Globus pallidus (tissue), 1 donor: ENCODE measurements around the gene VANGL1.
"Not testable (repeated sequence)": the region's sequence is repeated elsewhere in the genome, so short reads cannot be mapped to it uniquely, and the experiment has no call there.

ENCODE experiments used
- DNase-seq: peaks from one replicate; pipeline ENCODE4 v3.0.0-alpha.2; 2015; ENCODE audit warnings: low spot score

The VANGL1 gene

GRCh38 chr1:115641762-115642167 lies at the start of gene VANGL1:
TSS of gene VANGL1 (plus strand) at chr1:115641970. CDS start at chr1:115651414, 9,444 bp downstream.
- no peak for DNase-seq

- no peak for DNase-seq
These were observed 49.5 kb upstream of the VANGL1 start for GRCh38 chr1:115592264-115592663.

GRCh38 chr1:115593365-115594259 lies 48.2 kb upstream of the VANGL1 start:
- no peak for DNase-seq

DNA sequence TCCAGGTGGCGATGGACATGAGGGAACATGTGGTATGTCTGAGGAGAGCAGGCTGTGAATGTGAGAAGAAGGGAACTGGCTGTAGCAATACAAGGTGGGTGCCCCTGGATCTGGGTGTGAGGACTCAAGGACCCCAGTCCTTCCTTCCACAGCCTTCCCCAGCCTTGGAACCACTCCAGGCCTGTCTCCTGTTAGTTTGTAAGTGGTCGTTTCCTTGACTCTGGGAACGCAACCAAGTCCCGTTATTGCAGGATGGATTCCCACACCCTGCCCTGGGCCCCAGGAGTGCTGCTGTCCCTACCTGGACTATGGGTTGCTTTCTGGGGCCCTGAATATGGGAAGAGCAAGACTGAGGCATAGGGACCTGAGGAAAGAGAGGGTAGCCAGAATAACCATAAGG lies 47.2 kb upstream of the VANGL1 start:
- no peak for DNase-seq

DNA sequence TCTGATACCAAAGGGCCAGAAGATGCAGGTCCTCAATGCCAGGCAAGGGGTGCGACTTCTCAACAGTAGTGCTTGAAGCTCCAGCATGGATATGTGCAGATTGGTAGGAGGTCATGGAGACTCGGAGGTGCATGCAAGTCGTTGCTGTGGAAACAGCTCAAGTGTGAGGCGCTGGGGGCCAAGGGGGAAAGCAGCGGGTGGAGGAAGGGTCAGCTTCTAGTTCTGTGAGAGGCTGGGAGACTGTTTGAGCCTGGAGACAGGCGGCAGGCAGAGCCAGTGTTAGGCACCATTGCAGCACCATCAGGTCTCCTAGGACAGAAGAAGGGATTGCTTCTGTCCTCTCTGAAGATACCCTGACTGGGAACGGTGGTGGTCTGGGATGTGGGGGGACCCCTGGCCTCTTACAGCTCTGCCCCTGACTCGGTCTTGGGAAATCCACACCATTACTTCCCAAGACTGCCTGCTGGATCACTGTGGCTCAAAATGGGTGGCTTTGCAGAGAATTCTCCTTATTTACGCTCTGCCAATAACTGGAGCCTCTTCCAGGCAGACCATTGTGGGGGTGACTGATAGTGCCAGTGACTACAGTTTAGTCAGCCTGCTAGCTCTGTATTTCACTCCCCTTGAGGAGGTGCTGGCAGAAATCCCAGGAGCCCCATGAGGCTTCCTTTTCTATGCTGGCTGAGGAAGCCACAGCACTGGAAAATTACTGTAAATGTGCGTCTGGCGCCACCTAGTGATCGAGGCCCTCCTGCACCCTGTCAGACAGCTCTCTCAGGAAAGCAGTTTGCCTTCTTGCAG lies 46.3 kb upstream of the VANGL1 start:
- peak; percentile 76 for DNase-seq

DNA sequence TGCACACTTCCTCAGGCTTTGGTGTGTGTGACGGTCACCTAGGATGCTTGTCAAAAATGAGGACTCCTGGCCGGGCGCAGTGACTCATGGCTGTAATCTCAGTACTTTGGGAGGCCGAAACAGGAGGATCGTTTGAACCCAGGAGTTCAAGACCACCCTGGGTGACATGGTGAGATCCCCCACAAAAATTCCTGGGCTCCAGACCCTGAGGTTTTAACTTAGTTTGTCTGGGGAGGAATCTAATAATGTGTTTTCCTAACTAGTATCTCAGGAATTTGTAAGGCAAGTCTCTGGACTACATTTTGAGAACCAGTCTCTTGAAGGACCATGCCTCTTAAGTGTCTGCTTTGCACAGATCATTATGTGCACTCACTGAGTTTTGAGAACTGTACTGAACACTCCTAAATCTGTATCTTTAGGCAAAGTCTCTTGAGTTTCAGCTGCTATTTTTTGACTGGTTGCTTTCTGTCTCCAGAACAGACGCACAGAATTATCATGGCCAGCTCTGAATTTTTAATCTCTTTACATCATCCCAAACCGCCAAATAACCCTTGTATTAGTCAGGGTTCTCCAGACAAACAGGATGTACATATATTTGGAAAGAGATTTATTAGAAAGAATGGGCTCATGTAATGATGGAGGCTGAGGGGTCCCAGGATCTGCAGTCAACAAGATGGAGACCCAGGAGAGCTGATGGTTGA lies 45.5 kb upstream of the VANGL1 start:
- DNase-seq, result no peak

GRCh38 chr1:115604508-115604907 lies 37.3 kb upstream of the VANGL1 start:
- no peak for DNase-seq

- no peak for DNase-seq
These were observed 35.5 kb upstream of the VANGL1 start for GRCh38 chr1:115606305-115606704.

DNA sequence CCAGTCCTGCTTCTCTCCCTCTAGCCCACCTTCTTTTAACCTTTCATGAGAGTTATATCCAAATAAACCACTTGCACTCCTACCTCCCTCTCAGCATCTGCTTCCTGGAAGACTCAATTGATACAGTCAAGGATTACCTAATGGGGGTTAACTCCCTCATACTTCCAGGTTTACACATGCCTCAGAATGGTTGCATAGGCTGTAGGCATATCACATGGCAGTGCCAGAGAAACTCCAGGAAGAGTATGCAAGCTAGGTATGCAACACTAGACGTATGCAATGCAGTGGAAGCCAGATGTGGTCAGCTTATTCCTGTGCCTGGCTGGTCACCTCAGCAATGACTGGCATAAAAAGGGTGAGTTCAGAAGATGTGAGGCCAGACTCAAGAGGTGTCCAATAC lies 32.7 kb upstream of the VANGL1 start:
- DNase-seq, result no peak

- no peak for DNase-seq
These were observed 28.0 kb upstream of the VANGL1 start for GRCh38 chr1:115613767-115614166.

GRCh38 chr1:115620453-115620852 lies 21.3 kb upstream of the VANGL1 start:
- no peak for DNase-seq

DNA sequence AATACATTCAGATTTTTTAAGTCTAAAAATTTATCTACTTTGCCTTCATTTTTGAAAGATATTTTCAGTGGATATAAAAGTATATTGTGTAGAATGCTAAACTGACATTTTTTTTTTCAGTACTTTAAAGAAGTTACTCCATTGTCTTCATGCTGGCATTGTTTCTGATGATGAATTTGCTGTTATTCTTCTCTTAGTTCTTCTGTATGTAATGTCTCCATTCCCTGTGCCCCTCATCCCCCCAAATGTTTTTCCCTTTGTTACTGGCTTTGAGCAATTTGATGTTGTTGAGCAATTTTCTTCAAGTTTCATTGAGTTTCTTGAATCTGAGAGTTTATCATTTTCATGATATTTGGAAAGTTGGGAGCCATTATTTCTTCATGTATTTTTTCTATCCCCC lies 20.8 kb upstream of the VANGL1 start:
- DNase-seq, result no peak

DNA sequence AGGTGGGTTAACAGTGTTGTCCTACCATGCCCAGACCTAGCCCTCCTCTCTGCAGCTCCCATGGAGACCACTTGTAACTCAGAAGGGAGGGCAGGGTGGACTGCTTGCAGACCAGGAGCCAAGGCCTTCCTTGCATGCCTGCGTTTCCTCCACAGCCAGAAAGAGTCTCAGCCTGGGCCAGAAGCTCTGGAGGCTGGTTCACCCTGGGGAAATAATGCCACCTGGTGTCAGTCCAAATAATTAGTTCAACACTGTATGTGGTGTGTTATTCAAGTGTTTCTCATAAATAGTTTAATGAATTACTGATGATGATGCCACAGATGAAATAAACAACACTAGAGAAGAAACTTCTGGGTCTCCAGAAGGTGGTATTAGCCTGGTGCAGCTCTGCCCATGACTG lies 16.9 kb upstream of the VANGL1 start:
- no peak for DNase-seq

- no peak for DNase-seq
These were observed 11.4 kb upstream of the VANGL1 start for GRCh38 chr1:115630342-115630741.

DNA sequence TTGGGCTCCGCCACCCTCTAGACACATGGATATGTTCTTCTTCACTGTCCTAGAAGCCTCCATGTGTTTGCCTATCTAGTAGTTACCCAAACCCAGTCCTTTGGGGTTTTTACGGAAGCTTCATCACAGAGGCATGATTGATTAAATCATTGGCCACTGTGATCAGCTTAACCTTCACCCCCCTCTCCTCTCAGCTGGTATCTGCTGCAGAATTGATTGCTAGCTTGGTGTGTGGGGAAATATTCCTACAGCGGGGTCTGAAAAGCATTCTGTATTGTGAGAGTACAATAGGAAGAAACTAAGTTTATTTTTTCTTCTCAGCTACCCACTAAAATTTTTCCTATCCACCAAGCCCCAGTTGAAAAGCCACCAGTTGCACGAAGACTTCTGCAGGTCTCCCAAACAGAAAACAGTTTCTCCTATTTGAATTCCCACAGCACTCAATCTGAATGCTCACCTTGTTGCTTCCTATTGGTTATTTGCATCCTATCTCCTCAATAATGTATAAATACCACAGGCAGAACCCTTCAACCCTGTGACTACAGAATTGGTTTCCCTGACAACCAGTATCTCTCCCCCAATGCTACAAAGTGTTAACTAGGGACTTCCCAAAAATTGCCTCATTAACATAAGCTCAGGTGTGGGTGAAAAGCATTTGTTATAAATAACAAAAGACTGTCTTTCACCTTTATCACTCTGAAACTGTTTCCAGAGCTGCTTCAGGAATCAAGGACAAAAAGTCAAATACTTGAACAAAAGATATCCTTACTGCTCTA lies 9.3 kb upstream of the VANGL1 start:
- DNase-seq, result no peak

DNA sequence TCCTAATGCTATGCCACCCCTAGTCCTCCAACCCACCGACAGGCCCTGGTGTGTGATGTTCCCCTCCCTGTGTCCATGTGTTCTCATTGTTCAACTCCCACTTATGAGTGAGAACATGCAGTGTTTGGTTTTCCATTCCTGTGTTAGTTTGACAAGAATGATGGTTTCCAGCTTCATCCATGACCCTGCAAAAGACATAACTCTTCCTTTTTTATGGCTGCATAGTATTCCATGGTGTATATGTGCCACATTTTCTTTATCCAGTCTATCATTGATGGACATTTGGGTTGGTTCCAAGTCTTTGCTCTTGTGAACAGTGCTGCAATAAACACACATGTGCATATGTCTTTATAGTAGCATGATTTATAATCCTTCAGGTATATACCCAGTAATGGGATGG lies 8.2 kb upstream of the VANGL1 start:
- DNase-seq, result not testable (repeated sequence)

- DNase-seq, result not testable (repeated sequence)
These were observed 4.5 kb upstream of the VANGL1 start for GRCh38 chr1:115637247-115637646.

GRCh38 chr1:115640384-115640783 lies 1.4 kb upstream of the VANGL1 start:
- DNase-seq, result no peak

DNA sequence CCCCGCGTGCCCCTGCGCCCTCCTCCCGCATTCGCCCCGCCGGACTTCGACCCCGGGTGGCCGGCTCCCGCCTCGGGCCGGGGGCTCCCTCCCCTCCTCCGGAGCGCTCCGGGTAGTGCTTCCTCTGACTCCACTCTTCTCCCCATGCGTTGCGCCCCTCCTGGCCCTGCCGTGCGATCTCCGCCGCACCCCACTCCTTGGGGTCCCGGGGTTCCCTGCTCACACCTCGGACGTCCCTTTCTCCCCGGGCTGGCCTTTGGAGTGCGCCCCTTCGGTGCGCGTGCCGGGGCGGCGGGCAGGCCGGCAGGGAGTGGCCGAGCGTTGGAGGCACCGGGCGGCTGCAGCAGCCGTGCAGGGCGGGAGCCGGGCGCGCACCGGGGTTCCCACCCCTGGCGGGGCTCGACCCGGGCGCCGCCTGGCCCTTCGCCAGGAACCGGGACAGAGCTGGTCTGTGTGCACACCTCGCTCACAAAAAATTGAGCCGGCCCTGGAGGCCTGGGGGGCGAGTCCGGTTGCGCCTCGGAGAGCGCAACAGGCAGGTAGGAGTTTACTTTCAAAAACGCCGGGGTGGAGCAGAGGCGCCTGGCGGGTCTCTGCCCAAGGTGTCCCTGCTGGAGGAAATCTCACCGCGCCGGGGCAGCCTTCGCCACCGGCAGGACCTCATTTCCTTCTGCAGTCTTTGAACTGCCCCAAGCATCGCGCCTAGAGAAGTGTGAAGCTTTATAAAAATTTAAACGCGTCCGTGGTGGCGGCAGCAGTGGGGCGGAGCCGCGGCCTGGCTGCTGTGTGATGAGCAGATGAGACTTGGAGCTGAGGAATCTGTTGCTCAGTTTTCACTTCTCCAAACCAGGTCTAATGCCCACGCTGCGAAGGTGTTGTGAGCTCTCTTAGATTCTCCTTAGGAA lies 650 bp downstream of the VANGL1 start:
- DNase-seq, result no peak

GRCh38 chr1:115643225-115643624 lies 1.5 kb downstream of the VANGL1 start:
- no peak for DNase-seq

DNA sequence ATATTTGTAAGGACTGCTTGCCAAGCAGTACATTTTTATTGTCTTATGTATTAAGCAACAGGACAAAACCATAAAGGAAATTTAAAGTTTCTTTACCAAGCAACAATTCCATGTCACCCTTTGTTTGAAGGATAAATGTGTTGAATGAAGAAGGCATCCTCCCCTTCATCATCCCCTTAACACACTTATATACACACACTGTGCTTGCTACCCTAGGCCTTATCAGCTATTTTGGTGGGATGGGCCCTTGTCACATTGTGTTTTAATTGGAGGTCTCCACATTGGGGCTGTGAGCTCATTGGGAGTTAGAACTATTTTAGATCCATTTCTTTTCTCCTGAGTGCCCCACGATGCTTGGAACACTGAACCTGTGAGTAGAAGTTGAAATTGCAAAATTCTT lies 1.9 kb downstream of the VANGL1 start:
- no peak for DNase-seq
